ENCODE measurements around the gene KLHDC7B.

- TF ChIP-seq POLR2A (IDR thresholded peaks at IDR 0.05; ENCODE audit: low read depth, low read length), result no peak
- TF ChIP-seq CTCF (IDR thresholded peaks at IDR 0.05; ENCODE audit: extremely low read depth in 1 of 2, insufficient read depth in 1 of 2, low read depth in 1 of 2, low read length in 2 of 2), result no peak
- no peak for TF ChIP-seq POLR2AphosphoS5 (IDR thresholded peaks at IDR 0.05; ENCODE audit: insufficient read depth, low read depth, low read length)
- no peak for TF ChIP-seq FOS (IDR thresholded peaks at IDR 0.05; ENCODE audit: borderline replicate concordance, insufficient read depth, low read length)
- no peak for TF ChIP-seq EZH2 (IDR thresholded peaks at IDR 0.05; ENCODE audit: borderline replicate concordance, low read depth, low read length, severe bottlenecking)
- TF ChIP-seq JUN (IDR thresholded peaks at IDR 0.05; ENCODE audit: borderline replicate concordance, insufficient read depth, insufficient read length, low read depth), result no peak
These were observed 18.6 kb downstream of the KLHDC7B start for GRCh38 chr22:50564289-50564688.

All from endothelial cell of umbilical vein (primary cell).